Measurements from ENCODE around the gene CDR2. TPM values are rescaled to one million over a fixed set of nuclear protein-coding genes. Genes with fewer than 3 reads are reported as not detected.
"Not testable (repeated sequence)": the region's sequence is repeated elsewhere in the genome, so short reads cannot be mapped to it uniquely, and the experiment has no call there.

Gene CDR2
- total and polyA plus RNA-seq, 4 donors: 26.4 to 37.9 (median 31.3) TPM

- no peaks in the 10 kb centered on the region for H3K27me3 ChIP-seq (ENCODE audit: control insufficient read depth in 1 of 2, insufficient read depth in 2 of 2, low read length in 1 of 2)
- intact Hi-C loops (cut with DNase I): loop anchor here in 1 of 2 donors (5.0 kb wide), 1 partner anchor 49 kb away; no protein-coding TSS in a partner anchor
- peak; percentile 48 for ATAC-seq (ENCODE audit: low FRiP score)
- no peaks in the 10 kb centered on the region for H3K36me3 ChIP-seq (ENCODE audit: control insufficient read depth in 1 of 2, insufficient read depth in 2 of 2, low read length in 1 of 2)
- H3K4me3 ChIP-seq (ENCODE audit: low read length in 2 of 2): peak overlapping the region; percentile 85 to 86
- H3K9me3 ChIP-seq (ENCODE audit: control insufficient read depth, low read length): no peaks in the 10 kb centered on the region
- DNase-seq: peak; percentile 64 to 83
- H3K4me1 ChIP-seq (ENCODE audit: control insufficient read depth in 1 of 2, insufficient read depth in 2 of 2, low read length in 2 of 2): peaks cover 0 to 6% of the 10 kb centered on the region in 2 donors
- WGBS, 2 donors: 1% methylated on average over 51 of the region's 51 CpGs
- peak overlapping the region in 1 of 2 donors; percentile 30 for H3K27ac ChIP-seq (ENCODE audit: low read depth in 1 of 2, low read length in 2 of 2)
Observed at GRCh38 chr16:22373662-22374310, 633 bp downstream of the CDR2 start.

GRCh38 chr16:22372882-22373661, 1.3 kb downstream of the CDR2 start:
- Histone ChIP-seq H3K4me1 (ENCODE audit: control insufficient read depth in 1 of 2, insufficient read depth in 2 of 2, low read length in 2 of 2) (peaks cover 0 to 6% of the 10 kb centered on the region in 2 donors), H3K36me3 (ENCODE audit: control insufficient read depth in 1 of 2, insufficient read depth in 2 of 2, low read length in 1 of 2) (no peaks in the 10 kb centered on the region), H3K9me3 (ENCODE audit: control insufficient read depth, low read length) (no peaks in the 10 kb centered on the region), H3K4me3 (ENCODE audit: low read length in 2 of 2) (peak overlapping the region; percentile 85 to 86), H3K27me3 (ENCODE audit: control insufficient read depth in 1 of 2, insufficient read depth in 2 of 2, low read length in 1 of 2) (no peaks in the 10 kb centered on the region), H3K27ac (ENCODE audit: low read depth in 1 of 2, low read length in 2 of 2) (no peak overlapping the region)
- no peak for ATAC-seq (ENCODE audit: low FRiP score)
- WGBS, 2 donors: 7 to 8% methylated on average over 14 of the region's 14 CpGs
- intact Hi-C loops (cut with DNase I): loop anchor here in 1 of 2 donors (5.0 kb wide), 1 partner anchor 49 kb away; no protein-coding TSS in a partner anchor
- DNase-seq: no peak

- Histone ChIP-seq H3K27me3 (ENCODE audit: control insufficient read depth in 1 of 2, insufficient read depth in 2 of 2, low read length in 1 of 2) (no peaks in the 10 kb centered on the region), H3K4me3 (ENCODE audit: low read length in 2 of 2) (no peak overlapping the region), H3K36me3 (ENCODE audit: control insufficient read depth in 1 of 2, insufficient read depth in 2 of 2, low read length in 1 of 2) (no peaks in the 10 kb centered on the region), H3K27ac (ENCODE audit: low read depth in 1 of 2, low read length in 2 of 2) (peak overlapping the region; percentile 23 to 78), H3K4me1 (ENCODE audit: control insufficient read depth in 1 of 2, insufficient read depth in 2 of 2, low read length in 2 of 2) (peaks cover 0 to 6% of the 10 kb centered on the region in 2 donors), H3K9me3 (ENCODE audit: control insufficient read depth, low read length) (no peaks in the 10 kb centered on the region)
- no peak for ATAC-seq (ENCODE audit: low FRiP score)
- WGBS, 2 donors: 33 to 38% methylated on average over 2 of the region's 2 CpGs
- intact Hi-C loops (cut with DNase I): loop anchor here in 1 of 2 donors (5.0 kb wide), 1 partner anchor 52 kb away; no protein-coding TSS in a partner anchor
- no peak for DNase-seq
Observed at GRCh38 chr16:22370038-22370820, 4.2 kb downstream of the CDR2 start.

GRCh38 chr16:22369221-22369811, 5.1 kb downstream of the CDR2 start:
- no peak for ATAC-seq (ENCODE audit: low FRiP score)
- intact Hi-C loops (cut with DNase I): no loop called here
- 23 to 28% methylated on average over 3 of the region's 3 CpGs for WGBS, 2 donors
- Histone ChIP-seq H3K27me3 (ENCODE audit: control insufficient read depth in 1 of 2, insufficient read depth in 2 of 2, low read length in 1 of 2) (no peaks in the 10 kb centered on the region), H3K9me3 (ENCODE audit: control insufficient read depth, low read length) (no peaks in the 10 kb centered on the region), H3K4me1 (ENCODE audit: control insufficient read depth in 1 of 2, insufficient read depth in 2 of 2, low read length in 2 of 2) (peaks cover 0 to 6% of the 10 kb centered on the region in 2 donors), H3K36me3 (ENCODE audit: control insufficient read depth in 1 of 2, insufficient read depth in 2 of 2, low read length in 1 of 2) (peaks cover 0 to 1% of the 10 kb centered on the region in 2 donors), H3K27ac (ENCODE audit: low read depth in 1 of 2, low read length in 2 of 2) (peak overlapping the region; percentile 11 to 33), H3K4me3 (ENCODE audit: low read length in 2 of 2) (no peak overlapping the region)
- DNase-seq: no peak

- 94 to 95% methylated on average over 8 of the region's 8 CpGs for WGBS, 2 donors
- DNase-seq; H3K27me3 ChIP-seq (ENCODE audit: control insufficient read depth in 1 of 2, insufficient read depth in 2 of 2, low read length in 1 of 2); intact Hi-C loops (cut with DNase I); H3K4me1 ChIP-seq (ENCODE audit: control insufficient read depth in 1 of 2, insufficient read depth in 2 of 2, low read length in 2 of 2); H3K36me3 ChIP-seq (ENCODE audit: control insufficient read depth in 1 of 2, insufficient read depth in 2 of 2, low read length in 1 of 2); H3K9me3 ChIP-seq (ENCODE audit: control insufficient read depth, low read length); ATAC-seq (ENCODE audit: low FRiP score); H3K27ac ChIP-seq (ENCODE audit: low read depth in 1 of 2, low read length in 2 of 2); H3K4me3 ChIP-seq (ENCODE audit: low read length in 2 of 2): not testable (repeated sequence)
Observed at GRCh38 chr16:22368200-22368826, 6.1 kb downstream of the CDR2 start.

- H3K9me3 ChIP-seq (ENCODE audit: control insufficient read depth, low read length): no peaks in the 10 kb centered on the region
- WGBS, 2 donors: 93 to 96% methylated on average over 3 of the region's 3 CpGs
- intact Hi-C loops (cut with DNase I): no loop called here
Observed at GRCh38 chr16:22366889-22367288, 7.5 kb downstream of the CDR2 start.

GRCh38 chr16:22366371-22366770, 8.0 kb downstream of the CDR2 start:
- H3K36me3 ChIP-seq (ENCODE audit: control insufficient read depth in 1 of 2, insufficient read depth in 2 of 2, low read length in 1 of 2): peaks cover 2 to 4% of the 10 kb centered on the region in 2 donors
- no peak for ATAC-seq (ENCODE audit: low FRiP score)
- no peaks in the 10 kb centered on the region for H3K27me3 ChIP-seq (ENCODE audit: control insufficient read depth in 1 of 2, insufficient read depth in 2 of 2, low read length in 1 of 2)
- H3K27ac ChIP-seq (ENCODE audit: low read depth in 1 of 2, low read length in 2 of 2): no peak overlapping the region
- intact Hi-C loops (cut with DNase I): no loop called here
- DNase-seq: no peak
- H3K4me1 ChIP-seq (ENCODE audit: control insufficient read depth in 1 of 2, insufficient read depth in 2 of 2, low read length in 2 of 2): peaks cover 0 to 2% of the 10 kb centered on the region in 2 donors
- 97 to 100% methylated on average over 2 of the region's 2 CpGs for WGBS, 2 donors
- no peak overlapping the region for H3K4me3 ChIP-seq (ENCODE audit: low read length in 2 of 2)
- no peaks in the 10 kb centered on the region for H3K9me3 ChIP-seq (ENCODE audit: control insufficient read depth, low read length)

More at GRCh38 chr16:22366889-22367288, 7.5 kb downstream of the CDR2 start:
- peaks cover 1 to 4% of the 10 kb centered on the region in 2 donors for H3K36me3 ChIP-seq (ENCODE audit: control insufficient read depth in 1 of 2, insufficient read depth in 2 of 2, low read length in 1 of 2)
- H3K27me3 ChIP-seq (ENCODE audit: control insufficient read depth in 1 of 2, insufficient read depth in 2 of 2, low read length in 1 of 2): no peaks in the 10 kb centered on the region
- no peak overlapping the region for H3K4me3 ChIP-seq (ENCODE audit: low read length in 2 of 2)
- no peak for ATAC-seq (ENCODE audit: low FRiP score)
- no peak overlapping the region for H3K27ac ChIP-seq (ENCODE audit: low read depth in 1 of 2, low read length in 2 of 2)
- no peak for DNase-seq
- H3K4me1 ChIP-seq (ENCODE audit: control insufficient read depth in 1 of 2, insufficient read depth in 2 of 2, low read length in 2 of 2): peaks cover 0 to 2% of the 10 kb centered on the region in 2 donors

GRCh38 chr16:22364241-22364640, 10.2 kb downstream of the CDR2 start:
- 90 to 98% methylated on average over 2 of the region's 2 CpGs for WGBS, 2 donors
- no peak for ATAC-seq (ENCODE audit: low FRiP score)
- Histone ChIP-seq H3K4me3 (ENCODE audit: low read length in 2 of 2) (no peak overlapping the region), H3K4me1 (ENCODE audit: control insufficient read depth in 1 of 2, insufficient read depth in 2 of 2, low read length in 2 of 2) (peaks cover 0 to 1% of the 10 kb centered on the region in 2 donors), H3K27ac (ENCODE audit: low read depth in 1 of 2, low read length in 2 of 2) (no peak overlapping the region), H3K27me3 (ENCODE audit: control insufficient read depth in 1 of 2, insufficient read depth in 2 of 2, low read length in 1 of 2) (no peaks in the 10 kb centered on the region), H3K9me3 (ENCODE audit: control insufficient read depth, low read length) (no peaks in the 10 kb centered on the region), H3K36me3 (ENCODE audit: control insufficient read depth in 1 of 2, insufficient read depth in 2 of 2, low read length in 1 of 2) (peaks cover 4% of the 10 kb centered on the region in 2 donors)
- intact Hi-C loops (cut with DNase I): no loop called here
- DNase-seq: no peak

Measured in aorta (tissue), 5 donors.